PC-9 (cell line): ENCODE results near the gene ARRDC1.

Experiments used
- EZH2 ChIP-seq: fragments of 200-600 bp; sonication (generic); IDR thresholded peaks from 2 replicates; pipeline ENCODE4 v1.8.0; 2017; ENCODE audit warnings: antibody characterized with exemption, low read depth
- TF ChIP-seq, protein P1 (sequence below): fragments of 200-600 bp; sonication (generic); conservative IDR thresholded peaks from 2 replicates; pipeline ENCODE4 v1.6.1; 2017; ENCODE audit warnings: mixed run types, antibody characterized with exemption, mild to moderate bottlenecking, moderate library complexity

GRCh38 chr9:137647096-137647714 is 41.7 kb downstream of the ARRDC1 start:
- no peak for TF ChIP-seq EZH2
- TF ChIP-seq, protein P1, sequence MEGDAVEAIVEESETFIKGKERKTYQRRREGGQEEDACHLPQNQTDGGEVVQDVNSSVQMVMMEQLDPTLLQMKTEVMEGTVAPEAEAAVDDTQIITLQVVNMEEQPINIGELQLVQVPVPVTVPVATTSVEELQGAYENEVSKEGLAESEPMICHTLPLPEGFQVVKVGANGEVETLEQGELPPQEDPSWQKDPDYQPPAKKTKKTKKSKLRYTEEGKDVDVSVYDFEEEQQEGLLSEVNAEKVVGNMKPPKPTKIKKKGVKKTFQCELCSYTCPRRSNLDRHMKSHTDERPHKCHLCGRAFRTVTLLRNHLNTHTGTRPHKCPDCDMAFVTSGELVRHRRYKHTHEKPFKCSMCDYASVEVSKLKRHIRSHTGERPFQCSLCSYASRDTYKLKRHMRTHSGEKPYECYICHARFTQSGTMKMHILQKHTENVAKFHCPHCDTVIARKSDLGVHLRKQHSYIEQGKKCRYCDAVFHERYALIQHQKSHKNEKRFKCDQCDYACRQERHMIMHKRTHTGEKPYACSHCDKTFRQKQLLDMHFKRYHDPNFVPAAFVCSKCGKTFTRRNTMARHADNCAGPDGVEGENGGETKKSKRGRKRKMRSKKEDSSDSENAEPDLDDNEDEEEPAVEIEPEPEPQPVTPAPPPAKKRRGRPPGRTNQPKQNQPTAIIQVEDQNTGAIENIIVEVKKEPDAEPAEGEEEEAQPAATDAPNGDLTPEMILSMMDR = no peak
